PC-9 (cell line): Measurements from ENCODE around the gene SMAP2. TPM values are rescaled to one million over a fixed set of nuclear protein-coding genes. Genes with fewer than 3 reads are reported as not detected.

Experiments used
- BruUV-seq: library from RNA; stranded (reverse); fragments of 400-500 nt; replicated peaks from 2 replicates; lab custom pipeline; 2021; lab: Mats Ljungman, UMichigan
- CTCF ChIA-PET: fragments of 300-600 bp; sonication (Branson Sonifier 250); formaldehyde crosslinking; loops from one replicate; lab custom pipeline; 2022; ENCODE audit warnings: antibody characterized with exemption; lab: Charles Lee
- POLR2A ChIA-PET: fragments of 300-600 bp; sonication (Branson Sonifier 250); formaldehyde crosslinking; loops from one replicate; lab custom pipeline; 2022; ENCODE audit warnings: antibody characterized with exemption; ENCODE audit not compliant: unreplicated experiment; lab: Charles Lee
- DNase-seq, 2 experiments: peaks; one replicate each; pipeline versions ENCODE4 v3.0.0 to v3.0.0-alpha.2; 2015 to 2022; ENCODE audit warnings: mixed read lengths in 1 of 2
- H2AFZ ChIP-seq: fragments of 200-600 bp; sonication (generic); 2 replicates; pipeline ENCODE4 v1.8.1; 2017; ENCODE audit warnings: antibody characterized with exemption
- H3F3A ChIP-seq: fragments of 200-600 bp; sonication (generic); 2 replicates; pipeline ENCODE4 v1.8.1; 2017; ENCODE audit warnings: antibody characterized with exemption, mild to moderate bottlenecking, low read depth; ENCODE audit not compliant: insufficient read depth
- H3K27ac ChIP-seq: fragments of 200-600 bp; sonication (generic); 2 replicates; pipeline ENCODE4 v1.6.1; 2016; ENCODE audit warnings: mixed run types
- H3K27me3 ChIP-seq: fragments of 200-600 bp; sonication (generic); 2 replicates; pipeline ENCODE4 v1.6.1; 2016; ENCODE audit warnings: low read depth, mixed run types; ENCODE audit not compliant: insufficient read depth
- H3K36me3 ChIP-seq: fragments of 200-600 bp; sonication (generic); 2 replicates; pipeline ENCODE4 v1.6.1; 2016; ENCODE audit warnings: low read depth, mixed run types
- H3K4me1 ChIP-seq: fragments of 200-600 bp; sonication (generic); replicated peaks from 2 replicates; pipeline ENCODE4 v1.6.1; 2016; ENCODE audit warnings: mixed run types; ENCODE audit not compliant: insufficient read depth
- H3K4me2 ChIP-seq: fragments of 200-600 bp; sonication (generic); 2 replicates; pipeline ENCODE4 v1.6.1; 2017; ENCODE audit warnings: mixed run types
- H3K4me3 ChIP-seq: fragments of 200-600 bp; sonication (generic); 2 replicates; pipeline ENCODE4 v1.6.1; 2016; ENCODE audit warnings: mixed run types
- H3K79me2 ChIP-seq: fragments of 200-600 bp; sonication (generic); 2 replicates; pipeline ENCODE4 v1.6.1; 2017; ENCODE audit warnings: low read depth, mixed run types
- H3K9me2 ChIP-seq: fragments of 200-600 bp; sonication (generic); 2 replicates; pipeline ENCODE4 v1.8.1; 2017; ENCODE audit warnings: mild to moderate bottlenecking; ENCODE audit not compliant: insufficient read depth
- H3K9me3 ChIP-seq: fragments of 200-600 bp; sonication (generic); 2 replicates; pipeline ENCODE4 v1.8.1; 2016; ENCODE audit warnings: low read depth; ENCODE audit not compliant: insufficient read depth
- H4K20me1 ChIP-seq: fragments of 200-600 bp; sonication (generic); 2 replicates; pipeline ENCODE4 v1.8.1; 2017; ENCODE audit not compliant: insufficient read depth
- EZH2 ChIP-seq: fragments of 200-600 bp; sonication (generic); IDR thresholded peaks from 2 replicates; pipeline ENCODE4 v1.8.0; 2017; ENCODE audit warnings: antibody characterized with exemption, low read depth
- intact Hi-C: fragments of 100-400 bp; cut with micrococcal nuclease; formaldehyde crosslinking; loops from one replicate; pipeline ENCODE4 v1.10.0; 2022; ENCODE audit not compliant: unreplicated experiment
- total RNA-seq: library from RNA; stranded (reverse); gene quantifications from 2 replicates; pipeline ENCODE4 v1.2.3, GENCODE V29; 2021
- TF ChIP-seq, protein P1 (sequence below): fragments of 200-600 bp; sonication (generic); conservative IDR thresholded peaks from 2 replicates; pipeline ENCODE4 v1.6.1; 2017; ENCODE audit warnings: mixed run types, antibody characterized with exemption, mild to moderate bottlenecking, moderate library complexity

The SMAP2 gene
- total RNA-seq, 1 experiment from 2014 or later: 19.7 TPM

DNA sequence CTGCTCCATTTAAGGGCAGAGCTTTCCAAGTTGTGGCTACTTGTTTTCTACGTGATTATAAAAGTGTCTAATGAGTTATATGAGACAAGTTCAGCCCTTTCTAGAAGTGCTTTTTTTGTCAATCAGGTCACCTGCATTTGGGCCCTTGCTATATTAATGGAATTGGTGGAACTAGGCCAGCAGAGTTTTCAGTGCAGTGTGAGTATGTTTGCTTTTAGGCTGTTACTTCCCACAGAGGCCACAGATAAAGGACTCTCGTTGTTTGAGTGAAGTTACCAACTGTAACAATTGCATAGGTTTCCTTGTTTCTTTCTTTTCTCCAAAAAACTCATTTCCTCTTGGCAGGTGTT is 10.9 kb downstream of the SMAP2 start:
- Histone ChIP-seq H3K4me3 (no peak overlapping the region), H3F3A (no peaks in the 10 kb centered on the region), H3K4me1 (no peaks in the 10 kb centered on the region), H3K9me2 (no peaks in the 10 kb centered on the region), H3K9me3 (no peaks in the 10 kb centered on the region), H3K27ac (no peak overlapping the region), H3K27me3 (no peaks in the 10 kb centered on the region), H3K36me3 (no peaks in the 10 kb centered on the region), H2AFZ (no peak overlapping the region), H3K79me2 (peaks cover 19% of the 10 kb centered on the region; the same call in 1 of the 2 replicates), H4K20me1 (no peaks in the 10 kb centered on the region), H3K4me2 (no peak overlapping the region)
- no TSS peak for BruUV-seq
- ChIA-PET POLR2A (interaction anchor here (0.7 kb wide), 1 partner anchor 619 kb away, joined by 4 read pairs; no protein-coding TSS in a partner anchor), CTCF (interaction anchor here (0.6 kb wide), 1 partner anchor 97 kb away, joined by 3 read pairs; no protein-coding TSS in a partner anchor)
- TF ChIP-seq, protein P1, sequence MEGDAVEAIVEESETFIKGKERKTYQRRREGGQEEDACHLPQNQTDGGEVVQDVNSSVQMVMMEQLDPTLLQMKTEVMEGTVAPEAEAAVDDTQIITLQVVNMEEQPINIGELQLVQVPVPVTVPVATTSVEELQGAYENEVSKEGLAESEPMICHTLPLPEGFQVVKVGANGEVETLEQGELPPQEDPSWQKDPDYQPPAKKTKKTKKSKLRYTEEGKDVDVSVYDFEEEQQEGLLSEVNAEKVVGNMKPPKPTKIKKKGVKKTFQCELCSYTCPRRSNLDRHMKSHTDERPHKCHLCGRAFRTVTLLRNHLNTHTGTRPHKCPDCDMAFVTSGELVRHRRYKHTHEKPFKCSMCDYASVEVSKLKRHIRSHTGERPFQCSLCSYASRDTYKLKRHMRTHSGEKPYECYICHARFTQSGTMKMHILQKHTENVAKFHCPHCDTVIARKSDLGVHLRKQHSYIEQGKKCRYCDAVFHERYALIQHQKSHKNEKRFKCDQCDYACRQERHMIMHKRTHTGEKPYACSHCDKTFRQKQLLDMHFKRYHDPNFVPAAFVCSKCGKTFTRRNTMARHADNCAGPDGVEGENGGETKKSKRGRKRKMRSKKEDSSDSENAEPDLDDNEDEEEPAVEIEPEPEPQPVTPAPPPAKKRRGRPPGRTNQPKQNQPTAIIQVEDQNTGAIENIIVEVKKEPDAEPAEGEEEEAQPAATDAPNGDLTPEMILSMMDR: no peak
- TF ChIP-seq EZH2: no peak
- DNase-seq: no peak
- intact Hi-C loops: no loop called here

DNA sequence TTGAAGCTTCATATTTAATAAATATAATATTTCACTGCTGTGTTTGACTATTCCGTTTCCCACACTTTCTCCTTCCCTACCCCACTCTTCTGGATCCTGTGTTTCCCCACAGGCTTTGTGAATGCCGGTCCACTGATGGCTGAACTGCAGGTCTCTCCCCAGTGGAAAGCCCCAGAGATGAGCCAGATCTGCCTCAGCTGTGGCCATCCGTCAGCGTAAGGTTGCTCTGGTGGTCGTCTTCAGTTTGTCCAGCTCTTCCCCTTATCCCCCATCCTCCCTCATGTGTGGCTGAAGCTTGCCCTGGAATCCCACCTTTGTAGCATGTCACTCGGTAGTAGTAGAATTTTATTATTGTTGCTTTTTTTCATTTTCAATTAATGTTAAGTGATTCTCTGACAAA is 11.4 kb downstream of the SMAP2 start:
- Histone ChIP-seq H4K20me1 (no peaks in the 10 kb centered on the region), H3K27me3 (no peaks in the 10 kb centered on the region), H2AFZ (no peak overlapping the region), H3K4me2 (no peak overlapping the region), H3K4me1 (no peaks in the 10 kb centered on the region), H3K4me3 (no peak overlapping the region), H3K9me2 (no peaks in the 10 kb centered on the region), H3F3A (no peaks in the 10 kb centered on the region), H3K36me3 (no peaks in the 10 kb centered on the region), H3K27ac (no peak overlapping the region), H3K9me3 (no peaks in the 10 kb centered on the region), H3K79me2 (peaks cover 19% of the 10 kb centered on the region; the same call in 1 of the 2 replicates)
- POLR2A ChIA-PET: interaction anchor here (0.7 kb wide), 1 partner anchor 618 kb away, joined by 4 read pairs; no protein-coding TSS in a partner anchor
- no TSS peak for BruUV-seq
- DNase-seq: no peak
- intact Hi-C loops: no loop called here
- CTCF ChIA-PET: interaction anchor here (0.6 kb wide), 1 partner anchor 96 kb away, joined by 3 read pairs; no protein-coding TSS in a partner anchor
- no peak for TF ChIP-seq EZH2
- TF ChIP-seq, protein P1: no peak

DNA sequence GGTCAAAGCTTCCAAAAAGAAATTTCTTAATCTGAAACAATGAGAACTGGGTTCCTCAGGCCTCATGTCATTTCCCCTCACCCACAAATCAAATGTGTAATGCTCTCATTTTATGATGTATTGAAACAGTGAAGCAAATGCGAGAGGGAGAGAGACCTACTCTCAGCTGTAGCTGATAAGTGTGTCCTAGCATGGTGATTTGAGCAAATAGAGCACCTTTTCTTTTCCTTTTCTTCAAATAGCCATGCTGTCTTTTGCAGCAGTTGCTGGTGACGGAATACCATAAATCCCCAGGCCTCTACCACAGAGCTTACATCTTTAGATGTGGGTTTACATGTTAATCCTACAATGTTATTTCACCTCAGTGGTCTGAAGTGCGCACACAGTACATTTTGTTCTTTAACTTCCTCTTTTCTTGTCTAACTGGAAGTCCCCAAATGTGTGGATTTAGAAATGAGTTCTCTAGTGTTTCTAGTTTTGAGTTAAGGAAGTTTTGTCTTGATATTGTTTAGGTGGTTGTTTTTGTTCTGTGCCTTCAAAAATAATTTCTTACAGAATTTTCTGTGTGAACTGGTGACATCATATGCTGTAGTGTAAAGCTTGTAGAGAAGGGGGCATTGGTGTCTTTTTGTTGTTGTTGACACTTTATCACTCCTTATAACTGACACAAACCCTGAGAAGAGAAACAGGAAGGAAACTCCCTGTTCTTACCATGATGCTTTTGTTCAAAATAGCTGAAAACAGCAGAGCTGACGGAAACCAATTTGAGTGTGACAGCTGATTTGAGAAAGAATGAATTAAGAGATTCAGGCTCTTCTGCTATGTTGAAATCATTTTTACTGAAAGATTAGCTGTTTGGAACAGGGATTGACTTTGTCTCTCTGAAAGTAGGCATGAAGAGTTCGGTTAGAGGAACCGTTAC is 12.2 kb downstream of the SMAP2 start:
- POLR2A ChIA-PET: no interaction called here

More for the DNA sequence above, 12.2 kb downstream of the SMAP2 start:
- no peaks in the 10 kb centered on the region for H3K36me3 ChIP-seq
- no peaks in the 10 kb centered on the region for H3K9me2 ChIP-seq
- no peaks in the 10 kb centered on the region for H3K9me3 ChIP-seq
- CTCF ChIA-PET: no interaction called here
- H2AFZ ChIP-seq: no peak overlapping the region
- H3K27me3 ChIP-seq: no peaks in the 10 kb centered on the region
- no peak for TF ChIP-seq EZH2
- TF ChIP-seq, protein P1: no peak
- peaks cover 24% of the 10 kb centered on the region; the same call in 1 of the 2 replicates for H3K79me2 ChIP-seq
- H3K4me3 ChIP-seq: no peak overlapping the region
- no peak overlapping the region for H3K4me2 ChIP-seq
- no peaks in the 10 kb centered on the region for H4K20me1 ChIP-seq
- DNase-seq: no peak
- no peak overlapping the region for H3K27ac ChIP-seq
- H3F3A ChIP-seq: no peaks in the 10 kb centered on the region
- H3K4me1 ChIP-seq: no peaks in the 10 kb centered on the region
- intact Hi-C loops: no loop called here
- BruUV-seq: no TSS peak
